Upper lobe of left lung (tissue), 4 donors: ENCODE measurements around the gene SFXN5.

Source experiments
- CTCF ChIP-seq, 6 experiments: fragments of 450-650 bp in 4 of 6; fragments of 200-600 bp in 2 of 6; sonication (generic) in 2 of 6; IDR thresholded peaks; one replicate each; pipeline ENCODE4 v1.5.1; 2016 to 2019; ENCODE audit warnings: antibody characterized with exemption in 6 of 6
- POLR2A ChIP-seq, 4 donors: fragments of 450-650 bp; IDR thresholded peaks; one replicate each; pipeline ENCODE4 v1.5.1; 2016 to 2017; ENCODE audit warnings: antibody characterized with exemption in 4 of 4, mild to moderate bottlenecking in 2 of 4

DNA sequence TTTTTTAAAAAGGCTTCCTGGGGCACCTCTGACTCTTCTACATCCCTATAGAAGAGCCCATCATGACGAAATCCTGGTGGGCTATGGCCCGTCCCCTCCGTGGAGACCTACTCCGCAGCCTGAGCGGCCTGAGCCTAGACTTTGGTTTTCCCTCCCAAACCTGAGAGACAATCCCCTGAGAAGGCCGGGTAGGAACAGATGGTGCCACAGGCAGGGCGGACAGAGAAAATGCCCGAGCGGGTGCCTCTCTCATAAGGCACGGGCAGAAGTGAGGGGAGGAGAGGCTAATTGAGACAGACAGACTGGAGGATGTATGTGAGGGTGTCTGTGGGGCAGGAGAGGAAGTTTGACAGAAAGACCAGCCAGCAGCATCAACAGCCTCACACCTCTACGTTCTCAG lies 20.2 kb upstream of the SFXN5 start:
- TF ChIP-seq CTCF (IDR thresholded peaks at IDR 0.05), result no peak
- TF ChIP-seq POLR2A (IDR thresholded peaks at IDR 0.05), result no peak
